Measurements from ENCODE around the gene RFFL. TPM values are rescaled to one million over a fixed set of nuclear protein-coding genes. Genes with fewer than 3 reads are reported as not detected.

RFFL gene
- total and polyA plus RNA-seq, 9 of the 15 experiments (the other 6 are each of a cell fraction or from before 2014, with no cell fraction given) = 3.4 to 18.1 (median 12.8) TPM

DNA sequence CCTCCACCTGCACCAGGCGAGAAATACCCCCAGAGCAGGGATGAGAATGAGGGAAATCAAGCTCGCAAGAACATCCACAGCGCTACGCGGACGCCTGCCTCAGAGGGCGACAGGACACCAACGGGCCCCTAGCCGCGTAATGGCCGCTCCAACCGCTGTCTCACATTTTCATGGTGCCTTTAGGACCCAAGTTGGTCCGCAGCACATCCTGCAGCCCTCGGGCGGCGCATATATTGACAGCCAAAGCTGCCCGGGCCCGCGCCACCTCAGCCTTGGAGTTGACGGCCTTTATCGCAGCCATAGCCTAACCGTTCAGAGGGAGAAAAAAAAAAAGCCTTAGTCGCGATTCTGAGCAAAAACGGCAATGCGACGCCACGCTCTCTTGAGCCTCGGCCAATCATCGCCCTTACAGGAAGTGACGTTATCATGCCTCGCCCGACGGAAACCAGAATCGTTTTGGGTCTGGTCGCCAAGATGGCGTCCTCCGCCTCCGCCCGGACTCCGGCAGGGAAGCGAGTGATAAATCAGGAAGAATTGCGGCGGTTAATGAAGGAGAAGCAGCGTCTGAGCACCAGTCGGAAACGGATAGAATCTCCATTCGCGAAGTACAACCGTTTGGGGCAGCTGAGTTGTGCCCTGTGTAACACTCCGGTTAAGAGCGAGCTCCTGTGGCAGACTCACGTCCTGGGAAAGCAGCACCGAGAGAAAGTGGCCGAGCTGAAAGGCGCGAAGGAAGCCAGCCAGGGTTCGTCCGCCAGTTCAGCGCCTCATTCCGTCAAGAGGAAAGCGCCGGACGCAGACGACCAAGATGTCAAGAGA, 102.2 kb downstream of the RFFL start, which contains the start of the genes CCT6B and ZNF830 (continued):
- peak; percentile 77; the same call in 1 of the 2 replicates for TF ChIP-seq CREB3L1 (IDR thresholded peaks at IDR 0.05; ENCODE audit: borderline replicate concordance, low read depth)
- peak; percentile 47; the same call in 1 of the 2 replicates for TF ChIP-seq SMAD4 (CRISPR knock-in tag; conservative IDR thresholded peaks at IDR 0.05)
- peak; percentile 62; the same call in 1 of the 2 replicates for TF ChIP-seq MTA3 (IDR thresholded peaks at IDR 0.05; ENCODE audit: borderline replicate concordance)
- peak; percentile 96 for TF ChIP-seq ZBED1 (IDR thresholded peaks at IDR 0.05)
- peak in 1 of 2 experiments; percentile 36; a peak in 2 of 4 replicates for TF ChIP-seq NRF1 (conservative IDR thresholded peaks at IDR 0.05 in 1 of 2, IDR thresholded peaks at IDR 0.05 in 1 of 2)
- TF ChIP-seq ZBTB12 (CRISPR knock-in tag; IDR thresholded peaks at IDR 0.05) = peak; percentile 84
- TF ChIP-seq HDAC2 (IDR thresholded peaks at IDR 0.05) = peak; percentile 95
- 0 out of 2 replicates have a peak, but pooled peaks have one; percentile 41 for TF ChIP-seq HSF4 (CRISPR knock-in tag; IDR thresholded peaks at IDR 0.05; ENCODE audit: borderline replicate concordance)
- TF ChIP-seq CREM (IDR thresholded peaks at IDR 0.05; ENCODE audit: low read depth) = peak; percentile 99
- 0 out of 2 replicates have a peak, but pooled peaks have one; percentile 16 for TF ChIP-seq OTX1 (CRISPR knock-in tag; IDR thresholded peaks at IDR 0.05)
- no peak for TF ChIP-seq XRCC4 (IDR thresholded peaks at IDR 0.05; ENCODE audit: extremely low read depth, insufficient read depth, insufficient read length)
- TF ChIP-seq YY1 (IDR thresholded peaks at IDR 0.05; ENCODE audit: borderline replicate concordance in 1 of 3, control insufficient read depth in 1 of 3, extremely low read depth in 1 of 3, insufficient read depth in 3 of 3, insufficient read length in 1 of 3, insufficient replicate concordance in 2 of 3, low read depth in 1 of 3, low read length in 2 of 3) = peak; percentile 85 to 94 (median 92)
- peak; percentile 82 for TF ChIP-seq CXXC5 (CRISPR knock-in tag; IDR thresholded peaks at IDR 0.05)
- TF ChIP-seq, protein P1, sequence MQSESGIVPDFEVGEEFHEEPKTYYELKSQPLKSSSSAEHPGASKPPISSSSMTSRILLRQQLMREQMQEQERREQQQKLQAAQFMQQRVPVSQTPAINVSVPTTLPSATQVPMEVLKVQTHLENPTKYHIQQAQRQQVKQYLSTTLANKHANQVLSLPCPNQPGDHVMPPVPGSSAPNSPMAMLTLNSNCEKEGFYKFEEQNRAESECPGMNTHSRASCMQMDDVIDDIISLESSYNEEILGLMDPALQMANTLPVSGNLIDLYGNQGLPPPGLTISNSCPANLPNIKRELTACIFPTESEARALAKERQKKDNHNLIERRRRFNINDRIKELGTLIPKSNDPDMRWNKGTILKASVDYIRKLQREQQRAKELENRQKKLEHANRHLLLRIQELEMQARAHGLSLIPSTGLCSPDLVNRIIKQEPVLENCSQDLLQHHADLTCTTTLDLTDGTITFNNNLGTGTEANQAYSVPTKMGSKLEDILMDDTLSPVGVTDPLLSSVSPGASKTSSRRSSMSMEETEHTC (IDR thresholded peaks at IDR 0.05) = no peak
- TF ChIP-seq ZBTB17 (CRISPR knock-in tag; IDR thresholded peaks at IDR 0.05) = 0 out of 2 replicates have a peak, but pooled peaks have one; percentile 51
- TF ChIP-seq RBBP5 (IDR thresholded peaks at IDR 0.05; ENCODE audit: borderline replicate concordance, insufficient read depth, low read length, poor library complexity, severe bottlenecking) = peak; percentile 86
- no peak for TF ChIP-seq ZSCAN29 (IDR thresholded peaks at IDR 0.05)
- TF ChIP-seq, protein P2, sequence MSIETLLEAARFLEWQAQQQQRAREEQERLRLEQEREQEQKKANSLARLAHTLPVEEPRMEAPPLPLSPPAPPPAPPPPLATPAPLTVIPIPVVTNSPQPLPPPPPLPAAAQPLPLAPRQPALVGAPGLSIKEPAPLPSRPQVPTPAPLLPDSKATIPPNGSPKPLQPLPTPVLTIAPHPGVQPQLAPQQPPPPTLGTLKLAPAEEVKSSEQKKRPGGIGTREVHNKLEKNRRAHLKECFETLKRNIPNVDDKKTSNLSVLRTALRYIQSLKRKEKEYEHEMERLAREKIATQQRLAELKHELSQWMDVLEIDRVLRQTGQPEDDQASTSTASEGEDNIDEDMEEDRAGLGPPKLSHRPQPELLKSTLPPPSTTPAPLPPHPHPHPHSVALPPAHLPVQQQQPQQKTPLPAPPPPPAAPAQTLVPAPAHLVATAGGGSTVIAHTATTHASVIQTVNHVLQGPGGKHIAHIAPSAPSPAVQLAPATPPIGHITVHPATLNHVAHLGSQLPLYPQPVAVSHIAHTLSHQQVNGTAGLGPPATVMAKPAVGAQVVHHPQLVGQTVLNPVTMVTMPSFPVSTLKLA (conservative IDR thresholded peaks at IDR 0.05) = peak; percentile 64 to 87

Data from K562 (cell line).